ENCODE data around the gene SLC34A3.
A peak's percentile ranks its signal among the peaks of the same experiment; 100 is the strongest.

SLC34A3 gene

DNA sequence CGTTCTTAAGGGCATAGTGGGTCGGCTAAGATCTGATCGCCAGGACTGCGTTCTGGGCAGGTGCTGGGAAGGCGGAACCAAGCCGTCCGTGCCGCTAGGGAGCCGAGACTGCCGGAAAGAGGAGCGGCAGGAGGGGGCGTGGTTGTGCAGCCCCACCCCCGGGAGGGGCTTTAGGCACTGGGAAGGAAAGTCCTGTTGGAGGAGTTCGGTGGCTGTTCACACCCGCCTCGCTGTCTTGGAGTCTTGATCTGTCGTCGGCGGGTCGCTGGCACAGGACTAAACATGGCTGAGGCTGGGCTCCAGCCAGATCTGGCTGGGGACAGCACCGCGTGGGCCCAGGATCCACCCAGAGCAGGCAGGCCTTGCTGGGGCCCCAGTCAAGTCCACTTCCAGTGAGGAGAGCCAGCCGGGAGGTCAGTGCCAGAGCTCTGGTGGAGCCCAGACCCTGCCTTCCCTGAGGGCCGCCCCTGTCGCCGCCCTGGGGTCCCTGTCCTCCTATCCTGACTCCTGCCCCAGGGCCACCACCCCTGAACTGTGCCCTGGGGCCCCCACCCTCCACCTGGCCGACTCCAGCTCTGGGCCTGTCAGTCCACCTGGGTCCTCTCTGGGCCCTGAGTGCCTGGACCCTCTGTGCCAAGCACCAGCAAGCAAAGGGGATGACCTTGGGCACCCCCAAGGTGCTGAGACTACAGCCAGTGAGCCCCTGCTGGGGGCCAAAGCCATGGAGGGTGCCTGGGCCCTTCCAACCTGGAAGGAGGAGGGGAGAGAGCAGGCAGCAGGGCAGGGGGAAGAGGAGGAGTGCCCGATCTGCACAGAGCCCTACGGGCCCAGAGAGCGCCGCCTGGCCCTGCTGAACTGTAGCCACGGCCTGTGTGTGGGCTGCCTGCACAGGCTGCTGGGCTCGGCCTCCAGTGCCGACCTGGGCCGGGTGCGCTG is 13.2 kb upstream of the SLC34A3 start:
- no peak for DNase-seq (ENCODE audit: low spot score)

GRCh38 chr9:137218212-137218753 is 12.4 kb upstream of the SLC34A3 start:
- no peak for DNase-seq (ENCODE audit: low spot score)

DNA sequence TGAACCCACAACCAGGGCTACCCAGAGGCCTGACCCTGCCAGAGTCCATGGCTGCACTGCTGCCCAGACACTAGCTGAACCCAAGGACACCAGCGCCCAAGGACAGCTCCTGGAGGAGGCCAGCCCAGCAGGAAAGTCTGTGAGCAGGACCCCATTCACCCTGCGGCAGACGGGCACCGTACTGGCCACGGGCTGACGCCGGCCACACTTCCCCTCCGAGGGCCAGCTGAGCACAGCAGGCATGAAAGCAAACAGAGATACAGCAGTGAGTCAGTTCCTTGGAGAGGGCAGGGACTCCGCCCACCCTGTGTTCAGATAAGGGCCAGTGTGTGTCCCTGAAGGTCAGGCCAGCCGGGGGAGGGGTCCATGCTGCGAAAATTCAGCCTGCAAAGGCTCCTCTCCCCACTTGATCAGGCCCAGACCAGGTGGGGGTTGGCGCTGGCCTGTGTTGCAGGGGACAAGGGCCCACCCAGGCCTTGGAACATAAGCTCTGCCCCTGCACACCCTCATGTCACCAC is 11.9 kb upstream of the SLC34A3 start:
- DNase-seq (ENCODE audit: low spot score), result no peak

GRCh38 chr9:137219757-137220316 is 10.9 kb upstream of the SLC34A3 start:
- no peak for DNase-seq (ENCODE audit: low spot score)

- no peak for DNase-seq (ENCODE audit: low spot score)
These were observed 10.2 kb upstream of the SLC34A3 start for GRCh38 chr9:137220317-137221094.

GRCh38 chr9:137221095-137221505 is 9.6 kb upstream of the SLC34A3 start:
- no peak for DNase-seq (ENCODE audit: low spot score)

DNA sequence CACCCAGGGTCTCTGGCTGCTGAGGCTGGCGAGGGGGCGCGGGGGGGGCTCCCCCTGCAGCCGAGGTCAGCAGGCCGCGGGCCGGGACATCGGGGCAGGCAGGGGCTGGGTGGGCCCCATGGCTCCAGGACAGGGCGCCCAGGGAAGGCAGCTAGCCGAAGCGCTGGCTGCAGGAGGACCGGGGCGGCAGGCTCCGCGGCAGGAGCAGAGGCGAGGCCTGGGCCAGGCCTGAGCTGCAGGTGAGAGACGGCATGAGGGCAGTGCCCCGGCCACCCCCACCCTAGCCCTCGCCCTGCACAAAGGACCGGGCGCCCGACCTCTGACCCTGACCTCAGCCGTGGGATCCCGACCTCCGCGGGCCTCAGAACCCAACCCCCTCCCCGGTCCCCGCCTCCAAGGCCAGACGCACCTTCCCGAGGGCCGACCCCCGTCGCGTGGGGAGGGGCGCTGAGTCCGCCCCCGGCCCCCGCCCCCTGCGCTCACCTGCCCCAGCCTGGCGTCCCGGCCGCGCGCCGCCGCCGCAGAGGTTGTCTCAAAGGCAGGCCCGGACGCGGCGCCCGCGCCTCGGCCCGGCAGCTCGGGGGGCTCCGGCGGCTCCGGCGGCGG is 9.1 kb upstream of the SLC34A3 start:
- DNase-seq (ENCODE audit: low spot score), result no peak

DNA sequence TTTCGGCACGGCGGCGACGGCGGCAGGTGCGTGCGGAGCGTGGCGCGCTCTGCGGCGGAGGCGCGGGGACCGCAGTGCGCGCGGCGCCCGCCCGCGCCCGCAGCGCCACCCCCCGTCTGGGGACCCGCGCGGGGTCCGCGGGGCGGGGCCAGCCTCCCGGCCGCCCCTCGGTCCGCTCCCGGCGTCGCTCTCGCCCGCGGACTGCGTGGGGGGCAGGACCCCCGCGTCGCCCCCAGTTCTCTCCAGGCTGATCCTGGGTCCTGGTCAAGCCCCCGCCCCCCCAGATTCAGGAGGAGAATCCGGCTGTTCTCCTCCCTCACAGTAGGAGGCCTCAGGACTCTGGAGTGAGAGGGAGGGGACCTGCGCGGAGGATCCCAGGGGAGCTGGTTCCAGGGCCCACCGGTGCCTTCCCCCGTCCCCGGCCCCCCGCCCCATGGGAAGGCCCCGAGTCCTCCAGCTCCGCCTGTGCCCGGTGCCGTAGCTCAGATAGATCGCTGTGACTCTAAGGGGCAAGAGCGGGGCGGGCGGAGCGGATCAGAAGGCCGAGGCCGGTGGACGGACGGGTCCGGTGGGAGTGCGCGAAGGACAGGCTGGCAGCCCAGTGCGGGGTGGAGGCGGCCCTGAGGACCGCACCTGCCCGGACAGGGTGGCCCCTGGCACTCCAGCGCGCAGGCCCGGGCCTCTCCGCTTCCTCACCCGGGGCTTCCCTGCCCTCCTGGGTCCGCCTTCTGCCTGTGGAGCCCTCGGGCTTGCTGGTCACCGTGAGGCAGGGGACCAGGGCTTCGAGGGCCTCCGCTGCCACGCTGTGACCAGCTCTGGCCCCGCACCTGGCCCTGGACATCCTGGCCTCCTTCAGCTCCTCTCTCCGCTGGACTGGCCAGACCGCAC is 8.3 kb upstream of the SLC34A3 start, which contains the start of gene RNF208:
TSS of gene RNF208 (minus strand) at position 51 of the 888 bp plus-strand sequence. CDS start 1,028 bp downstream, outside the sequence.
- DNase-seq (ENCODE audit: low spot score), result no peak

DNA sequence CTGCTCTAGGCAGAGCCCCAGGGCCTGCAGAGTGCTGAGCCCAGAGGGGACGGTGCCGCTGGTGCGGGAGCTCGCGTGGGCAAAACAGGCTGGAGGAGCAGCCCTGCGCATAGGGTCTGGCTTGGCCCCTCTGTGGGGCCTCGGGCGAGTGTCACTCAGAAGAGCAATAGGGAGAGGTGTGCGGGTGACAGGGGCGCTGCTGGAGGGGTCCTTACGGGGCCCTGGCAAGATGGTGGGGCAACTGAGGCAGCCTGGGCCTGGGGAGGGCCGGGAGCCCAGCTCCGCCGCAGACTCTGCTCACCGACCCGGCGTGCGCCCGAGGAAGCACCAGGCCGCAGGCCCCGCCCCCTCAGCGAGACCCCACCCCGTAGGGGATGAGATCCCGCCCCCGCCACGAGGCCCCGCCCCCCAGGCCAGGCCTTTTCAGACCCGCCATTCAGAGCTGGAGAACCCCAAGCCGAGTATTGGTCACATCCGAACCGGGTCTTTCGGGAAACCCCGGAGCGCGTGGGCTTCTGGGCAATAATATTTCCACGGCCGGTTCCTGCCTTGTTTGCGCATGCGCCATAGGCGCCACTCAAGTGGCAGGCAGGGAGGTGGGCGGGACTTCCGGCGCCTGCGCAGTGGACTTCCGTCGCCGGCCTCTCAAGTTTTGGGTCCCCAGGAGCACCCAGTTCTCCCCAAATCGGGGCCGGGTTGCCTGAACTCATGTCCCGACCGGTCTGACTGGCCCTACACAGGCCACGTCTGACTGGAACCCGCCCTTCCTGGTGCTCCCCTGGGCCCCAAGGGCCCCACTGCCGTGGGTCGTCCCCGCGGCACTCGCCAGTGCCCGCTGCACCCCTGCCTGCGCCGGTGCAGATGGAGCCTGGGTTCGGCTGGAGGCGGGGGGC is 7.4 kb upstream of the SLC34A3 start:
- DNase-seq (ENCODE audit: low spot score), result peak; percentile 96

GRCh38 chr9:137224830-137225694 is 5.6 kb upstream of the SLC34A3 start, which contains the start of gene CYSRT1:
Gene CYSRT1 (plus strand): TSS chr9:137225174. CDS start chr9:137225622, 448 bp downstream.
- no peak for DNase-seq (ENCODE audit: low spot score)

- DNase-seq (ENCODE audit: low spot score), result no peak
These were observed 4.9 kb upstream of the SLC34A3 start for GRCh38 chr9:137225699-137226331.

- no peak for DNase-seq (ENCODE audit: low spot score)
These were observed 4.2 kb upstream of the SLC34A3 start for GRCh38 chr9:137226338-137227053.

DNA sequence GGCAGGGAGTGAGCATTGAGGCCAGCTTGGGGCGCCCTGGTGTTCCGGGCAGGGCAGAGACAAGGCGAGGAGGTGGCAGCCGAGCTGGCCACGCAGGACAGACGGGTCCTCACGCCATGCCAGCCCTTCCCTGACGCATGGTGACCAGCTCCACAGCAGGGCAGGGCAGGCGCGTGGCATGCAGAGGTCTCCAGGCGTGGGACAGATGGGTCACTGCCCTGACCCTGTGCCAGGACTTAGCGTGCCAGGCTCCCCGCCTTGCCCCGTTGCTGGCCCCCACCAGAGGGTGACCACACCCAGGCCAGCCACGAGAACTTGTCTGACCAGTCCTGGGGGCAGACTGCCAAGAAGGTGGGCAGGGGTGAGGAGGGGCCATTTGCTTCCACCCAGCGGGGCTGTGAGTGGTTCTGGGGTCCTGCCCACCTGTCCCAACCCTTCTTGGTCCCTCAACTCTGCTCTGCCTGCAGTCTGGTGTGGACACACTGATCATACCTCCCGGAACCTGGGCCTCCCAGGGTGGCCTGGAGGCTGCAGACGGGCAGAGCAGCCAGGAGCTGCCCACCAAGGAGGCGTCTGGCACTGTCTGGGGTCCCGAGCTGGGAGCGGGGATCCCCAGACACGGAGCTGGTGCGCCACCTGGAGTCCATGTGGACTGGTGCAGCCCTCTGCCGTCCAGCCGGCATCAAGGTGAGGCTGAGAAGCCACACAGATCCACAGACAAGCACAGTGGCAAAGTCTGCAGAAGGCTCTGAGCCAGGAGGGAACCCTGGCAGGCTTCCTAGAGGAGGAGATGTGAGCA is 3.4 kb upstream of the SLC34A3 start, which contains the start of gene RNF224:
TSS of gene RNF224 (plus strand) at position 449 of the 799 bp plus-strand sequence. CDS start 834 bp downstream, outside the sequence.
- no peak for DNase-seq (ENCODE audit: low spot score)

DNA sequence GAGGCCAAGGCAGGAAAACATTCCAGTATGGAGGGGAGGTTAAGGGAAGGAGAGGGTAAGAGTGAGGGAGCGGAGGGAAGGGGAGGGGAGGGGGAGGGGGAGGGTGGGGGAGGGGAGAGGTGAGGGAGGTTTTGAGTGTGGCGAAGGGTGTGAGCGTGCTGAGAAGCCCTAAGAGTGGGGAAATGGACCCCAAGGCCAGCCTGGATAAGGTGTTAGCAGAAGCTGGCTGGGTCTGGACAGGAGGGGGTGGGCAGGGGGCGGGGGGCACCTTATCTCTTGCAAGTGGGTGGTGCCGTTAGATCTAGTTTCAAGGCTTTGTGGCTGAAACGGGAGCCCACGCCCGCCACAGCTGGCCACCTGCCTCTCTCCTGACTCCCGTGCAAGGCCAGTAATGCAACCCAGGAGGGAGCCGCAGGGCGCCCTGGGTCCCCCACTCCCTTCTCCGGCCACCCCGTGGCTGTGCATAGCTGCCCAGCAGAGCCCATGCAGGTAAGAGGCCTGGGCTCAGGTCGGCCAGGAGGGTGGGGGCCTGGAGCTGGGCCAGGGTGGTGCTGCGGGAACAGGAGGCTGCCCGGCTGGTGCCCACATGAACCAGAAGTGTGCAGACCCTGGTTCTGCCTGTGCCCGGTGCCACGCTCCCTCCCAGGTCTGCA is 2.7 kb upstream of the SLC34A3 start:
- DNase-seq (ENCODE audit: low spot score), result no peak

DNA sequence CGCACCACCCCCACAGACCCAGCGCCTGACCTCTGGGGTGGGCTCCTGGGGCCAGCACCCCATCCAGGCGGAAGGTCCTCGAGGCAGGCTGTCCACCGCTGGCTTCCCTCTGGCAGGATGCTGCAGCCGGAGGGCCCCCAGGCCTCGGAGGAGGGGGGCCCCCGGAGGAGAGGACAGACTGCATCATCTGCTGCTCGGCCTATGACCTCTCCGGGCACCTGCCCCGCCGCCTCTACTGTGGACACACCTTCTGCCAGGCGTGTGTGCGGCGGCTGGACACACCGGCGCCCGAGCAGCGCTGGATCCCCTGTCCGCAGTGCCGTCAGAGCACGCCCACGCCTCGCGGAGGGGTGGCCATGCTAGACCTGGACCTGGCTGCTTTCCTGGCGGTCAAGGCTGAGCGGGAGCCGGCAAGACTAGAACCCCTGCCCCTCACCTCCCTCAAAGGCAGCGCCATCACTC is 2.2 kb upstream of the SLC34A3 start:
- no peak for DNase-seq (ENCODE audit: low spot score)
